Stimulated activated CD8-positive, alpha-beta memory T cell treated with anti-CD3 and anti-CD28 coated beads, Interleukin-7, amount 100 ng/mL, for 48 hours (primary cell): ENCODE data around the gene UPK3A.
"Not testable (repeated sequence)": the region's sequence is repeated elsewhere in the genome, so short reads cannot be mapped to it uniquely, and the experiment has no call there.

Source experiments
- DNase-seq, 2 donors: peaks; one replicate each; pipeline ENCODE4 v3.0.0-alpha.2; 2020; ENCODE audit warnings: low read depth in 1 of 2; ENCODE audit errors: extremely low read depth in 1 of 2

UPK3A gene

DNA sequence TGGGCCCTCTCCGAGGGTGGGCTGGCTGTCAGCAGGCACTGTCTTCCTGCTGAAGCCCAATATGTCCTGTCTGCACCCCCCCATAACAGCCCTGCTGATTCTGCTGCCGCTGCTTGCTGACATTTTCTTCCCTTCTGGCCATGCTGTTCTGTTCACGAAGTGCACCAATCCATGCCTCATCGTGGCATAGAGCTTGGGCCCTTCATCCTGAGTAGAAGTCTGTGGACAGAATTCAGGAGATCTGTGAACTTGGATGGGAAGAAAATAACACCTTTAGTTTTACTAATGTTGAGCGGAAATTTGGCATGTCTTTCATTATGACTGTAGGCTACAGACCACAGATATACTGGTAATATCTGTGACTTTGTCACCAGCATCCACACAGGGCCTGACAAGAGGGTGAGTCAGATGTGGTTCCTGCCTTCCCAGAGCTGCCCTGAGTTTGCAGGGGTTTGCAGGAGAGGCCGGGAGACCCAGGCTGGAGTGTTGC, 29.9 kb upstream of the UPK3A start:
- DNase-seq: no peak

DNA sequence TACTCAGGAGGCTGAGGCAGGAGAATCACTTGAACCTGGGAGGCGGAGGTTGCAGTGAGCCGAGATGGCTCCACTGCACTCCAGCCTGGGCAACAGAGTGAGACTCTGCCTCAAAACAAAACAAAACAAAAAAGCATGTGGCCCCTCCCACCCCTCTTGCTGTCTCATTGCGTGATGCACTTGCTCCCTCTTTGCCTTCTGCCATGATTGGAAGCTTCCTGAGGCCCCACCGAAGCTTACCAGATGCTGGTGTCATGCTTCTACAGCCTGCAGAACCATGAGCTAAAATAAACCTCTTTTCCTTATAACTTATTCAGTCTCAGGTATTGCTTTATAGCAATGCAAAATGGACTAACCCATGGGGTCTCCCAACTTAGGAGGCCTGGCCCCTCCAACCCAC, 26.8 kb upstream of the UPK3A start:
- DNase-seq: not testable (repeated sequence)

DNA sequence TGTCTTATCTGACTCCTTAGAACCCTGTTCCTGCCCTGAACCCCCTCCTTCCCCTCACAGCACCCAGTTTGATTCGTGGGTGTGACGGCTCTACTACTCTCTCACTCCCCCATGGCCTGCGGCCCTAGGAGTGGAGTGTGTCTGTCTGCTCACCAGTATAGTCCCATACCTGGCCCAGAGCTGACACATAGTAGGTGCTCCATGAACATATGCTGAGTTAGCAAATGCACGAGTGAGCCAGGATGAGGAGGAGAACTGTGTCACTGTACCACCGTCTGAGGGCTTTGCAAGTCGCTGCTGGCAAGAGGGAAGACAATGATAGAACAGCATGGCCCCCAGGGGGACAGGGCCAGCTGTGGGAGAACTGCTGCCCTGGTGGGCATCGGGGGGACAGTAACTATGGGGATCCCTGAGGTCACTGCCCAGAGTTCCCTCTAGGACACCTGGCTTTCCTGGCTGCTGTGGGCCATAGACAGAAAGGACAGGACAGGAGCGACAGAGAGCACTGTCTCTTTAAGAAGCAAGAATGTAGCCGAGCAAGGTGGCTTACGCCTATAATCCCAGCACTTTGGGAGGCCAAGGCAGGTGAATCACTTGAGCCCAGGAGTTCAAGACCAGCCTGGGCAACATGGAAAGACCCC, 24.9 kb upstream of the UPK3A start:
- DNase-seq: no peak

DNA sequence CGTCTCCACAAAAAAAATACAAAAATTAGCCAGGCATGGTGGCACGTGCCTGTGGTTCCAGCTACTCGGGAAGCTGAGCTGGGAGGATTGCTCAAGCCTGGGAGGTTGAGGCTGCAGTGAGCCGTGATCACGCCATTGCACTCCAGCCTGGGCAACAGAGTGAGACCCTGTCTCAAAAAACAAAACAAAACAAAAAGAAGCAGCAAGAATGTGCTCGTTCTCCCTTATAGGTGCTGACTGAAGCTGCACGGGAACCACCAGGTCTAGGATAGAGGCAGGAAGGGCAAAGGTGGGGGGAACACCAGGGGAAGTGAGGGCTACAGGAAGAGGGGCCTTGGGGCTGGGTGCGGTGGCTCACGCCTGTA, 24.4 kb upstream of the UPK3A start:
- DNase-seq: not testable (repeated sequence)

DNA sequence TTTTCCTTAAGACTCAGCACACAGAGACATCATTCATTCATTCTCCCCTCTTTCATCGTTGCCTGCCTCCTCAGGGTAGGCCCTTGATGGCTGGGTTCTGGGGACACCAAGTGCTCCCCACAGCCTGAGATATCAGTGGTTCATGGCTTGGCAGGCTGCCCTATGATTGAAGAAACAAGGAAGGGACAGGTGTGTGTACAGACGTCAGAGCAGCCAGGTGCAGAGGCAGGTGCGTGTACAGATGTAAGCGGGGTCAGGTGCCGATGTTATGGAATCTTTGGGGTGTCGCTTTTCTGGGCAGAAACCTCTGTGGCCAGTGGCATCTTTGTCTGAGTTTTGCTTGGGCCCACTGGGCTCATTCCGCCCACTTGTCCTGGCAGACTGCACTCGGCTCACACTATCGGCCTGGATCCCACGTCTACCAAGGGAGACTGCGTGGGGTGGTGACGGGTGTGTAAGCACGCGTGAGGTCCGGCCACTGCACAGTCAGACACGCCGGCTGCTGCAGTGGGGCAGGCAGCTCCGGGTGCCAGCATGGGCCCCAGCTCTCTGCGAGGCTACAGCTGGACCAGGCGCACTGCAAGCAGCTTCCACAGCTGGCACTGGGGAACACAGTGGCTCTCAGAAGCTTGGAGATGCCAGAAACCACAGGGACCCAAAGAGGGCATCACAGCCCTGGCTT, 23.2 kb upstream of the UPK3A start:
- no peak for DNase-seq

DNA sequence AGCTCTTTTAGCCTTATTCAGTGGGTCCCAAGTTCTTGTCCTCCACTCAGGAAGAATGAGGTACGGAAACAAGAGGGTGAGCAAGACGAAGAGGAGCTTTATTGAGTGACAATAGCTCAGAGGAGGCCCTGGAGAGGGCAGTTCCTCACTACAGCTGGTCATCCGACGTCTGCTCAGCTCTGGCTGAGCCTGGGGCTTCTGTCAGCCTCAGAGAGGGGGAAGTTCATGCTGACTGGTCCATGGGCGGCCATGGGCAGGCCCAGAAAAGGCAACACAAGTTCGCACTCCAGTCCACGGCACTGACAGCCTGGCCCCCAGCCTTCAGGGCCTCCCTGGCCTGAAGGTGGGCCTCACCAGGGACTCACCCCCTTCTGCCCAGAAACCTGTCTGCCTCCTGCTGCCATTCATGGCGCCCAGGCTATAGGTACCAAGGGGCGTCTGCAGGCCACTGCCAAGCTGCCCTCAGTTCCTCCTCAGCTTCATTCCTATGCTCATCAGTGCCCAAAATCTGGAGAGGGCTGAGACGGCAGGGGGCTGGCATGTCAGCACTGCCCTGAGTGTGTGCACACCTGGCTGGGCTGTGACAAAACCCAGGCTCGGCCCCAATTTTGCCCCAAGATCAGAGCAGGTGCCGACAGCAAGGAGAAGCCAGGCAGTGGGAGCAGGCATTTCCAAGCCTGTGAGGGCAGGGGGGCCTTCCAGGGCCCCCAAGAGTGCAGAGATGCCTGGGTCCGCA, 22.4 kb upstream of the UPK3A start:
- no peak for DNase-seq

DNA sequence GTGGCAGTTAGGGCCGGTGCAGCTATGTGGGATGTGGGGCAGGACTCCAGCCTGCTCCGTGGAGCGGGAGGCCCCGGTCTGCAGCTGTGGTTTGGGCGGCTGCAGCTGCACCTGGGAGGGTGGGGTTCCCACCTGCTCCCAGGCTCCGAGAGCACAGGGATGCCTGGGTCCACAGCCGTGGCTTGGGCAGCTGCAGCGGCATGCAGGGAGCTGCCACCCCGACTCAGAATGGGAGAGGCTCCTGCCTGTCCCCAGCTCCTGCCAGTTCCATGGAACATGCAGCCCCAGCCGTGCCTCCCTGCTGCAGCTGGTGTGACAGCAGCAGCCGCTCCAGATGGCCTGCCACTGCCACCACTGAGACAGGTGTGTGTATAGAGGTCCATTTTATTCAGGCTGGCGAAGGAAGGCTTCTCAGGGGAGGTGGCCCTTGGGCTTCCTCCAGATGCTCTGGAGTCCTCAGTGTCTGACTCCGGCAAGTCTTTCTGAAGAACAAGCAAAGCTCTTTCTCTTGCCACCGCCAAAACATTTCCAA, 21.8 kb upstream of the UPK3A start:
- no peak for DNase-seq

DNA sequence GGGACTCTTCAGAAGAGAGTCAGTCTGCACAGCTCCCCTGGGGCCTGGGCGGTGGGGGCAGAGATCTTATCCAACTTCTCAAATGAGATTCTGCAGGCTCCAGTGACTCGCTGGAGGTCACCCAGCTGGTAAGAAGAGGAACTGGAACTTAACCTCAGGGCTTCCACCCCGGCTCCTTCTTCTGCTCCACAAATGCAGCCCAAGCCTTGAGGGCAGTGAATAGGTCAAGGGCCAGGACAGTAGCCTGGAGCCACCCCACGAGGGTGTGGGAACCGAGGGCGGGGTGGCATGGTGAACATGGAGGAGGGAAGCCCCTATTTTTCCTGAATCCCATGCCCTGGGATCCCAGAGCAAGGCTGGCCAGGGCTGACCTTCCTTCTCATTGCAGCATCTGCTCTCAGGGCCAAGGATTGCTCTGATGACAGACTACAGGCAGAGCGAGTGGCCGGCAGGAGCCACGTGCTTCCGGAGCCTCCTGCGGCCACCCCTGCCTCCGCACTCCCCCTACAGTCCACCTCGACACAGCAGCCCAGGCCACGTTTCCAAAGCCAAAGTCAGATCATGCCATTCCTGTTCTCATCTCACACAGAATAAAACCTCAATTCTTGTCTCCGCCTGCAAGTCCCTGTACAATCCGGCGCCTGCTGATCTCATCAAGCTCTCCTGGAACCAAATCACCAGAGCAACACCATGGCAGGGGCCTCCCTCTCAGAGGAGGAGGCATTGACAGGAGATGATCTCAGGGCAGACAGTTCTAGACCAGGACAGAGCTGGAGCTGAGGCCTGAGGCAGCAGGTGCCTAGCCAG, 21.1 kb upstream of the UPK3A start:
- no peak for DNase-seq

DNA sequence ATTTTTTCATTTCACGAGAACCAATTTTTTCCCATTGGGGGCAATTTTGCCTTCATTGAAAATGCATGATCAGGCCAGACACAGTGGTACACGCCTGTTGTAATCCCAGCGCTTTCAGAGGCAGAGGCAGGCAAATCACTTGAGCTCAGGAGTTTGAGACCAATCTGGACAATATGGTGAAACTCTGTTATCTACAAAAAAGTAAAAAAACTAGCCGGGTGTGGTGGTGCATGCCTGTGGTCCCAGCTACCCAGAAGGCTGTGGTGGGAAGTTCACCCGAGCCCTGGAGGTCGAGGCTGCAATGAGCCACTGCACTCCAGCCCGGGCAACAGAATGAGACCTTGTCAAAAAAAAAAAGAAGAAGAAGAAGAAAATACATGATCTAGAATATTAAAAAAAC, 19.2 kb upstream of the UPK3A start:
- DNase-seq: no peak

DNA sequence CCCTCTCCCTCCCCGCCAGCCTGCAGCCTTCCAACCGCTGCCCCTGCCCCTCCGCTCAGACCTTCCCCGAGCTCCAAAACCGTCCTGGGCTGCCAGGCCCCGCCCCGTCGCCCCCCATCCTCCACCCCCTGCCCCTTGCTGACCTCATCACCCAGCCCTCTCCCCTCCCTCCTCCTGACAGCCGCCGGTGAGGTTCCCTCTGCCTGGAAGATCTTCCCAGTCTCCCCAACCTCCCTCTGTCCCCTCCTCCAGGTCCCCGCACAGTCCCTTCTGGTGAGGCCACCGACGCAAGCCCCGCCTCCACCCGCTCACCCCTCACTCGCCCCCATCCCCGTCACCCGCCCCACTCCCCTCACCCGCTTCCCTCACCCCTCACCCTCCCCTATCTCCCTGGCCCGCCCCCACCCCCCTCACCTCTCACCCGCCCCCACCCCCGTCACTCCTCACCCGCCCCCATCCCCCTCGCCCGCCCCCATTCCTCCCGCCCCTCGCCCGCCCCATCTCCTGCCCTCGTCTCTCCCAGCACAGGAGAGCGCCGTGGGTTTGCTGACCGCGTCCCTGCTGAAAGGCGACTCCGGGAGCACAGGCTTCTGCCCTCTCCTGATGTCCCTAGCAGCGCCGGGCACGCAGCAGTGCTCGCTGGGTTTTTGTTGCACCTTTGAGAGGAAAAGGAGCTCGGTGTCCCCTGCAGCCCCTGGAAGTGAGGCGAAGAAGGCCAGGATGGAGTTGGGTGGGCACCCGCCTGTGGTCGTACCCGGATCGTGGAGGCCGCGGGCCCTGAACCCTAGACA, 16.4 kb upstream of the UPK3A start:
- DNase-seq: no peak

DNA sequence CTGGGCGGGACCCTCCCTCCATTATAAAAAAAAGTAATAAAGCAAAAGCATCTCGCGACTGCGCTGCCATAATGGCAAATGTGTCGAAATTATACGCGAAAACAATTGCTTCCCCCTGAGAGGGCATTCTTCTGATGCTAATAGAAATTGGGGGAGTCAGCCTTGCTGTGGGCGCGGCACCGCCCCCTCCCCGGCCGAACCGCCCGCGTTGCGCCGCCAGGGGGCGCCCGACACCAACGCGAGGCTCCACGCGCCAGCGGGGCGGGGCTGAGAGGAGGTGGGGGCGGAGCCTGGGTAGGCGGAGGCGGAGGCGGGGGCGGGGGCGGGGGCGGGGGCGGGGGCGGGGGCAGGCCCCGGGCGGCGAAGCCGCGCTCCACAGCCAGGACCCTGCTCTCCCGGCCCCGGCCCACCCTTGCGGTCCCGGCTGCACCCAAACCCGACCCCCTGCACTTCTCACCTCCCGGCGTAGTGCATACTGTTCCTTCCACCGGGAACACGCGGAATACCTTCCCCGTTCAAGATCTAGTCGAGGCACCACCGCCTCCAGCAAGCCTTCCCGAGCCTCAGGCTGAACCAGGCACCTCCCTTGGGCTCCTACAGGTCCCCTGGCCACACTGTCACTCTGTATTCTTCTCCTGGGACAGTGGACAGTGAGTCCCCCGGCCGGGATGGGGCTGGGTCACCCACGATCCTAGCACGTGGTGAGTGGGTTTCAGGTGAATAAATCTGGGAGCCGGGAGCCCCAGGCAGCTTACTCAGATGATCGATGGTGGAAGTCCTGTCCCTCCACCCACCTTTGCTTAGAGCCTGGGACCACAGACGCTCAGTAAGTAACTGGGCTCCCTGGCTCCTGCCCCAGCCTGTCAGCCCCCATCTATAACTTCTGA, 15.5 kb upstream of the UPK3A start:
- peak; percentile 54 to 66 for DNase-seq

DNA sequence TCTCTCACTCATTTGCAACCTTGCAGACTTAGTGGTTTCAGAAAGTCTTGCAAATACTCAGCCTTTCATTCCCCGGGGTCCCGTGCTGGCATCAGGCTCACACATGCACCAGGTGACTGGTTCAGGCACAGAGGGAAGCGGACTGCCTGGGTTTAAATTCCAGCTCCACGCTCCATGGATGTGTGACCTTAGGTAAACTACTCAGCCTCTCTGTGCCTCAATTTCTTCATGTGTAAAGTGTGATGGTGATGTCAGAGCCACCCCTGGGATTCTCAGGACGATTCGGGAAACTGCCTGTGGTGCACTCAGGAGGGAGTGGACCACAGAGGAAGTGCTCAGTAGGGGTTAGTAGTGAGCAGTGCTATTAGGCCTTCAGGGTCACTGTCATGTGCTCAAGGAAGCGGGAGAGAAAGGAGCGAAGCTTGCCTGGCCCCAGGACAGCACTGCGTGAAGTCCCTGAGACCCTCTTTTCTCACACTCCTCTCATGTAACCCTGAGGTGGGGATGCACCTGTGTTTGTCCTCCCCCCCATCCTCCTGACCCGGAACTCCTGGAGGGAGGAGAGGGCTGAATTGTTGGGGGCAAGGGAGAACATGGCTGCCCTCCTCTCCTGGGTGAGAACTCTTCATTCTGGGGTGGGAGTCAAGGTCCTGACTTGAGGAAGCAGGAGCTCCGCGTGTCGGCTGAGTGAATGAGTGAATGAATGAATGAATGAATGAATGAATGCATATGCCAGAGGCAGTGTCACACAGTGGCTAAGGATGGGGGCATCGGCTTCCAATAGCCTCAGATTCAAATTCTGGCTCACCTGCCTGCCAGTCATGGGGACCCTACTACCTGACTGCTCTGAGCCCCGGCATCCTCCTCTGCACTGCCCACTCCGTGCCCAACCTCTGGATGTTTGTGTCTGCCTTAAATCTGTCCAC, 14.4 kb upstream of the UPK3A start:
- no peak for DNase-seq

DNA sequence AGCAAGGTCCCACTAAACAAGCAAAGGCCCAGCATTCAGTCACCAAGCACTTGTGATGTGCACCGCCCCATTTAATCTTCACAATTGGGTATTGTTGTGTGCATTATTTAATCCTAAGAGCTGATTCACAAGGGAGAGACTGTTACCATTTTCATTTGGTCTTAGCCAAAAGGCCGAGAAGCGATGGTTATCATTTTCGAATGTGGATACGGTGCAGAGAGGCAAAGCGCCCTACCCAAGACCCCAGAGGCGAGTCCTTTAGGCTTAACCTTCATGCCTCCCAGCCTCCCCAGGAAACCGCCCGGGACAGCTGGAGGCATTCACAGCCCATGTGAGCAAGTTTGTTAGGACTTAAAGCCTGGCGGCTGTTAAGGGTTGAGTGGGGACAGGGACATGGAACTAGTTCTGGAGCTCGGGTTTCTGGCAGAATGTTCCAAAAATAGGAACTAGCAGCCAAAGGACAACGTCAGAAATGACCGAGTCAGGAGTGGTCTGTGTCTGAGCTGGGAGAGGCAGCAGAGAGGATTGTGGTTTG, 13.0 kb upstream of the UPK3A start:
- DNase-seq: no peak

DNA sequence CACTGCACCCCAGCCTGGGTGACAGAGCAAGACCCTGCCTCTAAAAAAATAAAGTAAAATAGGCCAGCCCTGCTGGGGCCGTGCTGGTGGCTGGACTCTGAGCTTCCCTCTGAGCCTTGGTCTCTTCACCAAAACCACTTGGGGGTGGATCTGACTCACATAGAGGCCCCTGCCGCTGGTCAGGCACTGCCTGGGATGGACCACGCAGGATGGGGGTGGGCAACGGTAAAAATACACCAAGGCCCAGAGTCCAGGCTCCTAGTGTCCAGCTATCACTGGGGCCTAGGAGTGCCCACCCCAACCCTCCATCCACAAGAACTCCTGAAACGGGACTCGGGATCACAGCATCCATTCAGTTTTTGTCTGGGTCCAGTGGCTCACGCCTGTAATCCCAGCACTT, 12.3 kb upstream of the UPK3A start:
- DNase-seq: no peak

DNA sequence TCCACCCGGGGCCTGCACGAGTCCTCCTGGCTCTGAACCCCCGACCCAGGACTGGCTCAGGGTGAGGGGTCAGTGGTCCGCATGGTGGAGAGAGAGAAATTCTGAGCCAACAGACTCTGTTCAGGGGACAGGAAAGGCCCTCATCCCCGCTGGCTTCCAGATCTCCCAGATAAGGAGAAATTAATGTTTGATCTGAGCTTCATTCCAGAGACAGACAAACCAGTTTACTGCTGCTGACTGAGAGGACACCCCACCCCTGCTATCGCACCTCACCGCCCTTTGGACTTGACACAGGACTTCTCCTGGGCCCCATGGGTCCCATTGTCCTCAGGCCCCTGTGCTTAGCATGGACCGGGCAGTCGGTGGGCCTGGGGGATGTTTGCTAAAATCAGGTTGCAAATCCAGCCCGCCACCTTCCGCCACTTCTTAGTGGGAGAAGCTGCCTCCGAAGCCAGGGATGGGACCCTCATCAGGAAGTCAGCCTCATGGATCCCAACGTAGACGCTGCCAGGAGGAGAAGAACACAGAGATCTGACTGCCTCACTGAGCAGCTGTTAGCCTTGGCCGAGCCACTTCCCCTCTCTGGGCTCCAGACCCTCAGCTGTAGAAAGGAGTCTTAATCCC, 11.2 kb upstream of the UPK3A start:
- no peak for DNase-seq

DNA sequence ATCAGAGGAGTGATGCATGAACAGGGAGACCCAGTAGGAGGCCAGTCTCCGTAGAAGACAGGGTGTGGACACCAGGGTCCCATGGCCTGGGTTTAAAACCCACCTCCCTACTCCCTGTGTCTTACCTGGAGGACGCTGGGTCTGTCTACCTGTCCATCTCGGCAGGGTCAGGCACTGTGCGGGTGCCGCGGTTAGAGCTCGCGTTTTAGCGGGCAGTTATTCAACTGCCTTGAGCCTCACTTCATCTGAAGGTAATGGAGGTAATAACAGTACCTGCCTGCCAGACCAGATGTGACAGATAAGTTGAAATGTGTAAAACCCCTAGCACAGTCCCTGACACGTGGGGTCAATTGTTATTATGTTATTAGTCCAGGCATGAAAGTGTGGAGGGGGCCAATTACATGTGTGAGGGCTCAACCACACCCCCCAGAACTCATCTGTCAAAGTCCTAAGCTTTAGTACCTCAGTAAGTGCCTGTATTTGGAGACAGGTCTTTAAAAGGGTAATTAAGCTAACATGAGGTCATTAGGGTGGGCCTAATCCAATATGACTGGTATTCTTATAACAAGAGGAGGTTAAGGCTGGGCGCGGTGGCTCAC, 8.1 kb upstream of the UPK3A start:
- no peak for DNase-seq

DNA sequence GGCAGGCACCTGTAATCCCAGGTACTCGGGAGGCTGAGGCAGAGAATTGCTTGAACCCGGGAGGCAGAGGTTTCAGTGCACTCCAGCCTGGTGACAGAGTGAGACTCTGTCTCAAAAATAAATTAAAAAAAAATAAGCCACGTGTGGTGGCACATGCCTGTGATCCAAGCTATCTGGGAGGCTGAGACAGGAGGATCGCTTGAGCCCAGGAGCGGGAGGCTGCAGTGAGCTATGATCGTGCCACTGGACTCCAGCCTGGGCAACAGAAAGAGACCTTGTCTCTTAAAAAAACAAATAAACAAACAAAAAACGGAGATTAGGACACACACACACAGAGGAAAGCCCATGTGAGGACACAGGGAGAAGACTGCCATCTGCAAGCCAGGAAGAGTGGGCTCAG, 7.0 kb upstream of the UPK3A start:
- DNase-seq: not testable (repeated sequence)
